SU-DHL-6 (cell line): ENCODE measurements around the gene PKNOX2.

ENCODE experiments used
- CTCF ChIP-seq: fragments of 200-600 bp; sonication (generic); IDR thresholded peaks from one replicate; pipeline ENCODE4 v1.5.1; 2017; ENCODE audit warnings: antibody characterized with exemption, mild to moderate bottlenecking, low read length, moderate library complexity; ENCODE audit not compliant: insufficient read depth, poor library complexity, severe bottlenecking
- EZH2phosphoT487 ChIP-seq: fragments of 200-600 bp; sonication (generic), shearing (Covaris generic); conservative IDR thresholded peaks from 2 replicates; pipeline ENCODE4 v1.6.1; 2018; ENCODE audit warnings: mild to moderate bottlenecking, antibody characterized with exemption, low read length, moderate library complexity, mixed read lengths

GRCh38 chr11:125479137-125479536 is 314.6 kb downstream of the PKNOX2 start:
- TF ChIP-seq CTCF (no peak), EZH2phosphoT487 (no peak)
